Natural killer cell (primary cell): ENCODE data around the gene NOLC1. TPM values are rescaled to one million over a fixed set of nuclear protein-coding genes. Genes with fewer than 3 reads are reported as not detected.
A peak's percentile ranks its signal among the peaks of the same experiment; 100 is the strongest.

ENCODE experiments used
- ATAC-seq, 3 donors: fragments of 150-1000 bp in 2 of 3; fragments of 200-7000 bp in 1 of 3; cut with Tn5 transposase; 1 replicate in 1 of 3; 2 replicates in 2 of 3; pipeline ENCODE4 v1.10.0; 2021; ENCODE audit warnings: mild to moderate bottlenecking in 2 of 3, moderate library complexity in 2 of 3
- DNase-seq, 2 donors: peaks; one replicate each; pipeline versions ENCODE4 v3.0.0 to v3.0.0-alpha.2; 2013 to 2021; ENCODE audit warnings: mixed read lengths in 1 of 2
- H3K27ac ChIP-seq: one replicate; pipeline ENCODE4 v1.5.1; 2013; ENCODE audit warnings: mild to moderate bottlenecking, low read length
- H3K27me3 ChIP-seq: one replicate; pipeline ENCODE4 v1.6.1; 2013; ENCODE audit warnings: low read length; ENCODE audit not compliant: control insufficient read depth, insufficient read depth
- H3K36me3 ChIP-seq: one replicate; pipeline ENCODE4 v1.6.1; 2013; ENCODE audit warnings: low read length; ENCODE audit not compliant: control insufficient read depth, insufficient read depth
- H3K4me1 ChIP-seq: one replicate; pipeline ENCODE4 v1.6.1; 2013; ENCODE audit warnings: low read length; ENCODE audit not compliant: control insufficient read depth, insufficient read depth
- H3K4me3 ChIP-seq: one replicate; pipeline ENCODE4 v1.5.1; 2013; ENCODE audit warnings: low read length
- H3K9me3 ChIP-seq: one replicate; pipeline ENCODE4 v1.6.1; 2013; ENCODE audit warnings: low read length; ENCODE audit not compliant: control insufficient read depth, insufficient read depth
- H3K27ac Mint-ChIP-seq, 2 donors: one replicate each; pipeline ENCODE4 v1.8.0; 2022; ENCODE audit warnings: mild to moderate bottlenecking in 2 of 2, mixed read lengths in 2 of 2, moderate library complexity in 1 of 2
- H3K27me3 Mint-ChIP-seq, 2 donors: one replicate each; pipeline ENCODE4 v1.8.0; 2022; ENCODE audit warnings: low read depth in 2 of 2, mixed read lengths in 2 of 2
- H3K36me3 Mint-ChIP-seq: one replicate; pipeline ENCODE4 v1.8.0; 2022; ENCODE audit warnings: mixed read lengths
- H3K4me1 Mint-ChIP-seq, 2 donors: one replicate each; pipeline ENCODE4 v1.8.0; 2022; ENCODE audit warnings: mixed read lengths in 2 of 2
- H3K4me3 Mint-ChIP-seq: one replicate; pipeline ENCODE4 v1.8.0; 2022; ENCODE audit warnings: mild to moderate bottlenecking, moderate library complexity, mixed read lengths
- H3K9me3 Mint-ChIP-seq, 2 donors: one replicate each; pipeline ENCODE4 v1.8.0; 2022; ENCODE audit warnings: mixed read lengths in 2 of 2
- WGBS: methylation state at CpG from one replicate; pipeline ENCODE4 v1.1.7; 2013; ENCODE audit warnings: missing lambda C conversion rate; ENCODE audit not compliant: insufficient coverage; 5-methylcytosine and 5-hydroxymethylcytosine counted together
- intact Hi-C: fragments of 100-400 bp; cut with micrococcal nuclease; formaldehyde crosslinking; loops from one replicate; pipeline ENCODE4 v1.14.2; 2022
- total RNA-seq, 4 donors: library from RNA; stranded (reverse); fragments of 120-200 nt in 1 of 4; gene quantifications; one replicate each; pipeline versions ENCODE4 v1.2.3 to v1.2.4, GENCODE V29; 2013 to 2022
- TF ChIP-seq, protein P1 (sequence below): fragments of 200-600 bp; IDR thresholded peaks from one replicate; pipeline ENCODE4 v1.8.0; 2022; ENCODE audit warnings: antibody characterized with exemption

NOLC1 gene
- total RNA-seq, 3 donors from 2014 or later (not counting 1 experiment from before 2014, with no cell fraction given), result 42.6 to 47.5 (median 43.4) TPM

DNA sequence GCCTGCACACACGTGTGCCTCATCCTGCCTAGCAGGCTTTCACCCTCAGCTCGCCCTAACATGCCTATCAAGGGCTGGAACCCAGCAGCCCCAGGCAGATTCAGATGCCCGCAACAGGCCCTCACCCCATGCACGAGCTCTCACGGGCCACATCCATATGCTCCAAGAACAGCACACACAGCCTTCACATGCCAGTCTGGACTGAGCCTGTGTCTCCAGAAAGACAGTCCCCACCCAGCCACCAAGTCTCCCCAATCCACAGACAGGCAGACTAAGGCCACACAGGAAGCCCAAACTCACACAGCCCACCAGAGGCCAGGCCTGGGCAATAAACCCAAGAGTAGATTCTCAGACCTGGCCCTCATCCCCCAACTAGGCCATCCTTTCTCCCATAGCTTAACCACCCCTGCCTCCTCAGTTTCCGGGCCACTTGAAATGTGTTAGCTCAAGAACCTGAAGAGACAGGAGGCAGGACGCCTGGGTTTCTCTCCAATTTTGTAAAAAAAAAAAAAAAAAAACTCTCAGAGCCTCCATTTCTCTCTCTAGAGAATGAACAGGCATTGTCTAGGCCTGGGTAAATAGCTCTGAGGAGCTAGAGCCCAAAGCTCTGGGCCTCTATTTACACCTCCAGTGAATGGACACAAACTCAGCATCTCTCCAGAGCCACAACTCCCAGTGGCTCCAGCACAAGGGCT, 38.8 kb upstream of the NOLC1 start:
- Histone ChIP-seq H3K4me3 (peak overlapping the region; percentile 31), H3K36me3 (peaks cover 29% of the 10 kb centered on the region), H3K27ac (peak overlapping the region; percentile 40), H3K27me3 (no peaks in the 10 kb centered on the region), H3K4me1 (peaks cover 57% of the 10 kb centered on the region), H3K9me3 (no peaks in the 10 kb centered on the region)
- TF ChIP-seq, protein P1, sequence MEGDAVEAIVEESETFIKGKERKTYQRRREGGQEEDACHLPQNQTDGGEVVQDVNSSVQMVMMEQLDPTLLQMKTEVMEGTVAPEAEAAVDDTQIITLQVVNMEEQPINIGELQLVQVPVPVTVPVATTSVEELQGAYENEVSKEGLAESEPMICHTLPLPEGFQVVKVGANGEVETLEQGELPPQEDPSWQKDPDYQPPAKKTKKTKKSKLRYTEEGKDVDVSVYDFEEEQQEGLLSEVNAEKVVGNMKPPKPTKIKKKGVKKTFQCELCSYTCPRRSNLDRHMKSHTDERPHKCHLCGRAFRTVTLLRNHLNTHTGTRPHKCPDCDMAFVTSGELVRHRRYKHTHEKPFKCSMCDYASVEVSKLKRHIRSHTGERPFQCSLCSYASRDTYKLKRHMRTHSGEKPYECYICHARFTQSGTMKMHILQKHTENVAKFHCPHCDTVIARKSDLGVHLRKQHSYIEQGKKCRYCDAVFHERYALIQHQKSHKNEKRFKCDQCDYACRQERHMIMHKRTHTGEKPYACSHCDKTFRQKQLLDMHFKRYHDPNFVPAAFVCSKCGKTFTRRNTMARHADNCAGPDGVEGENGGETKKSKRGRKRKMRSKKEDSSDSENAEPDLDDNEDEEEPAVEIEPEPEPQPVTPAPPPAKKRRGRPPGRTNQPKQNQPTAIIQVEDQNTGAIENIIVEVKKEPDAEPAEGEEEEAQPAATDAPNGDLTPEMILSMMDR, result no peak
- Mint-ChIP-seq H3K36me3 (peaks cover 10% of the 10 kb centered on the region), H3K9me3 (no peaks in the 10 kb centered on the region), H3K27ac (peak overlapping the region; percentile 83 to 95), H3K4me1 (peaks cover 53 to 69% of the 10 kb centered on the region in 2 donors), H3K27me3 (no peaks in the 10 kb centered on the region), H3K4me3 (peak overlapping the region; percentile 87)
- ATAC-seq (no peak), DNase-seq (peak in 1 of 2 donors; percentile 42)
- intact Hi-C loops, result no loop called here
- 53% methylated on average over 6 of the region's 7 CpGs for WGBS

- H3K9me3 Mint-ChIP-seq, result no peaks in the 10 kb centered on the region
- H3K27ac Mint-ChIP-seq, result peak overlapping the region; percentile 83 to 95
- intact Hi-C loops, result no loop called here
- no peaks in the 10 kb centered on the region for H3K9me3 ChIP-seq
- peak in 1 of 2 donors; percentile 24 for DNase-seq
- H3K4me3 Mint-ChIP-seq, result peak overlapping the region; percentile 87
- under 1% methylated on average over 41 of the region's 45 CpGs for WGBS
- TF ChIP-seq, protein P1, result no peak
- peak overlapping the region; percentile 40 for H3K27ac ChIP-seq
- ATAC-seq, result peak; percentile 11 to 33 (median 33)
- peaks cover 65% of the 10 kb centered on the region for H3K4me1 ChIP-seq
- no peaks in the 10 kb centered on the region for H3K27me3 ChIP-seq
- H3K36me3 ChIP-seq, result peaks cover 21% of the 10 kb centered on the region
- H3K27me3 Mint-ChIP-seq, result no peaks in the 10 kb centered on the region
- peak overlapping the region; percentile 37 for H3K4me3 ChIP-seq
- H3K4me1 Mint-ChIP-seq, result peaks cover 59 to 77% of the 10 kb centered on the region in 2 donors
- peaks cover 2% of the 10 kb centered on the region for H3K36me3 Mint-ChIP-seq
Measured at GRCh38 chr10:102113956-102114857, 38.0 kb upstream of the NOLC1 start.

- H3K36me3 Mint-ChIP-seq, result no peaks in the 10 kb centered on the region
- Histone ChIP-seq H3K4me1 (peaks cover 72% of the 10 kb centered on the region), H3K27ac (peak overlapping the region; percentile 74), H3K27me3 (no peaks in the 10 kb centered on the region), H3K9me3 (no peaks in the 10 kb centered on the region), H3K4me3 (peak overlapping the region; percentile 37), H3K36me3 (peaks cover 13% of the 10 kb centered on the region)
- intact Hi-C loops, result no loop called here
- TF ChIP-seq, protein P1, result no peak
- H3K4me1 Mint-ChIP-seq, result peaks cover 66 to 85% of the 10 kb centered on the region in 2 donors
- H3K4me3 Mint-ChIP-seq, result peak overlapping the region; percentile 74
- DNase-seq (peak; percentile 64 to 88), ATAC-seq (peak; percentile 77 to 87 (median 77))
- WGBS, result under 1% methylated on average over 20 of the region's 23 CpGs
- no peaks in the 10 kb centered on the region for H3K9me3 Mint-ChIP-seq
- H3K27ac Mint-ChIP-seq, result peak overlapping the region; percentile 77 to 95
- H3K27me3 Mint-ChIP-seq, result no peaks in the 10 kb centered on the region
Measured at GRCh38 chr10:102114861-102115618, 37.1 kb upstream of the NOLC1 start.
